Nephron progenitor cell (in vitro differentiated cells): Measurements from ENCODE around the gene LDLRAD2.
A peak's percentile ranks its signal among the peaks of the same experiment; 100 is the strongest.

Experiments used
- DNase-seq: peaks from one replicate; pipeline ENCODE4 v3.0.0; 2021
- H3K27ac Mint-ChIP-seq: 2 replicates; pipeline ENCODE4 v1.8.0; 2021; ENCODE audit warnings: mild to moderate bottlenecking, moderate library complexity, mixed read lengths
- H3K27me3 Mint-ChIP-seq: 2 replicates; pipeline ENCODE4 v1.8.0; 2021; ENCODE audit warnings: mild to moderate bottlenecking, low read depth, mixed read lengths; ENCODE audit not compliant: poor library complexity
- H3K36me3 Mint-ChIP-seq: 2 replicates; pipeline ENCODE4 v1.8.0; 2021; ENCODE audit warnings: low read depth, mixed read lengths
- H3K4me1 Mint-ChIP-seq: 2 replicates; pipeline ENCODE4 v1.8.0; 2021; ENCODE audit warnings: mixed read lengths
- H3K4me3 Mint-ChIP-seq: 2 replicates; pipeline ENCODE4 v1.8.0; 2021; ENCODE audit warnings: mild to moderate bottlenecking, moderate library complexity, mixed read lengths
- H3K9me3 Mint-ChIP-seq: 2 replicates; pipeline ENCODE4 v1.8.0; 2021; ENCODE audit warnings: mild to moderate bottlenecking, moderate library complexity, mixed read lengths
- CTCF ChIP-seq: fragments of 200-600 bp; sonication (generic); IDR thresholded peaks from 2 replicates; pipeline ENCODE4 v1.5.0; 2021; ENCODE audit warnings: antibody characterized with exemption

Gene LDLRAD2

GRCh38 chr1:21799730-21800129 lies 12.3 kb upstream of the LDLRAD2 start:
- H3K4me1 Mint-ChIP-seq = no peaks in the 10 kb centered on the region
- TF ChIP-seq CTCF = no peak
- H3K9me3 Mint-ChIP-seq = peaks cover 7% of the 10 kb centered on the region
- no peak overlapping the region for H3K27ac Mint-ChIP-seq
- no peak overlapping the region for H3K4me3 Mint-ChIP-seq
- H3K36me3 Mint-ChIP-seq = no peaks in the 10 kb centered on the region
- peaks cover 22% of the 10 kb centered on the region for H3K27me3 Mint-ChIP-seq
- no peak for DNase-seq

- no peak for DNase-seq
- H3K36me3 Mint-ChIP-seq = no peaks in the 10 kb centered on the region
- no peak overlapping the region for H3K4me3 Mint-ChIP-seq
- peaks cover 21% of the 10 kb centered on the region for H3K27me3 Mint-ChIP-seq
- TF ChIP-seq CTCF = no peak
- no peak overlapping the region for H3K27ac Mint-ChIP-seq
- no peaks in the 10 kb centered on the region for H3K4me1 Mint-ChIP-seq
- peaks cover 4% of the 10 kb centered on the region for H3K9me3 Mint-ChIP-seq
Observed at GRCh38 chr1:21801100-21801499, 11.0 kb upstream of the LDLRAD2 start.

- DNase-seq = no peak
- no peak for TF ChIP-seq CTCF
- Mint-ChIP-seq H3K27me3 (peaks cover 21% of the 10 kb centered on the region), H3K4me1 (no peaks in the 10 kb centered on the region), H3K9me3 (peaks cover 4% of the 10 kb centered on the region), H3K27ac (no peak overlapping the region), H3K36me3 (no peaks in the 10 kb centered on the region), H3K4me3 (no peak overlapping the region)
Observed at GRCh38 chr1:21804536-21804935, 7.5 kb upstream of the LDLRAD2 start.

- no peak overlapping the region for H3K27ac Mint-ChIP-seq
- peaks cover 30% of the 10 kb centered on the region for H3K27me3 Mint-ChIP-seq
- peaks cover 18% of the 10 kb centered on the region for H3K4me1 Mint-ChIP-seq
- H3K9me3 Mint-ChIP-seq = no peaks in the 10 kb centered on the region
- H3K4me3 Mint-ChIP-seq = no peak overlapping the region
- TF ChIP-seq CTCF = no peak
- H3K36me3 Mint-ChIP-seq = no peaks in the 10 kb centered on the region
- no peak for DNase-seq
Observed at GRCh38 chr1:21813542-21813941, 1.5 kb downstream of the LDLRAD2 start.

GRCh38 chr1:21814241-21814918 lies 2.3 kb downstream of the LDLRAD2 start:
- peak; percentile 76 for DNase-seq
- Mint-ChIP-seq H3K36me3 (no peaks in the 10 kb centered on the region), H3K27me3 (peaks cover 31% of the 10 kb centered on the region), H3K4me3 (peak overlapping the region; percentile 72), H3K27ac (no peak overlapping the region), H3K4me1 (peaks cover 21% of the 10 kb centered on the region), H3K9me3 (no peaks in the 10 kb centered on the region)
- peak; percentile 85 for TF ChIP-seq CTCF

GRCh38 chr1:21814981-21815582 lies 3.0 kb downstream of the LDLRAD2 start:
- H3K27me3 Mint-ChIP-seq = peaks cover 31% of the 10 kb centered on the region
- no peaks in the 10 kb centered on the region for H3K9me3 Mint-ChIP-seq
- H3K4me1 Mint-ChIP-seq = peaks cover 21% of the 10 kb centered on the region
- no peak for DNase-seq
- H3K4me3 Mint-ChIP-seq = peak overlapping the region; percentile 72
- H3K36me3 Mint-ChIP-seq = peaks cover 5% of the 10 kb centered on the region
- TF ChIP-seq CTCF = no peak
- H3K27ac Mint-ChIP-seq = no peak overlapping the region
